OCI-LY7 (cell line): ENCODE results near the gene GMNN. TPM values are rescaled to one million over a fixed set of nuclear protein-coding genes. Genes with fewer than 3 reads are reported as not detected.

Experiments
- BruUV-seq: library from RNA; stranded (reverse); fragments of 400-500 nt; replicated peaks from 2 replicates; lab custom pipeline; 2021; lab: Mats Ljungman, UMichigan
- CTCF ChIA-PET: fragments of 300-600 bp; sonication (Branson Sonifier 250); formaldehyde crosslinking; loops from one replicate; lab custom pipeline; 2022; ENCODE audit warnings: antibody characterized with exemption; ENCODE audit not compliant: unreplicated experiment; lab: Charles Lee
- POLR2A ChIA-PET: fragments of 300-600 bp; sonication (Branson Sonifier 250); formaldehyde crosslinking; loops from one replicate; lab custom pipeline; 2022; ENCODE audit warnings: antibody characterized with exemption; lab: Charles Lee
- DNase-seq: peaks from one replicate; pipeline ENCODE4 v3.0.0-alpha.2; 2015; ENCODE audit warnings: low spot score
- H2AFZ ChIP-seq: fragments of 200-600 bp; sonication (generic), shearing (Covaris generic); 2 replicates; pipeline ENCODE4 v1.6.1; 2014; ENCODE audit warnings: mild to moderate bottlenecking, antibody characterized with exemption, low read length, moderate library complexity
- H3K27ac ChIP-seq: fragments of 200-600 bp; sonication (generic); 2 replicates; pipeline ENCODE4 v1.5.1; 2014; ENCODE audit warnings: mixed run types, low read depth, mild to moderate bottlenecking, moderate library complexity, low read length, inconsistent platforms; ENCODE audit not compliant: poor library complexity, severe bottlenecking
- H3K36me3 ChIP-seq: fragments of 200-600 bp; sonication (generic); 2 replicates; pipeline ENCODE4 v1.6.1; 2014; ENCODE audit warnings: mild to moderate bottlenecking, antibody characterized with exemption, low read length, moderate library complexity, mixed read lengths; ENCODE audit not compliant: insufficient read depth
- H3K4me1 ChIP-seq: fragments of 200-600 bp; sonication (generic); 2 replicates; pipeline ENCODE4 v1.5.1; 2014; ENCODE audit warnings: mild to moderate bottlenecking, low read length; ENCODE audit not compliant: insufficient read depth, poor library complexity, severe bottlenecking
- H3K4me2 ChIP-seq: fragments of 200-600 bp; sonication (generic); 2 replicates; pipeline ENCODE4 v1.6.1; 2014; ENCODE audit warnings: mild to moderate bottlenecking, low read length
- H3K4me3 ChIP-seq: fragments of 200-600 bp; sonication (generic); 2 replicates; pipeline ENCODE4 v1.5.1; 2014; ENCODE audit warnings: mild to moderate bottlenecking, low read depth, low read length; ENCODE audit not compliant: poor library complexity, severe bottlenecking
- H3K79me2 ChIP-seq: fragments of 200-600 bp; sonication (generic); 2 replicates; pipeline ENCODE4 v1.6.1; 2016; ENCODE audit warnings: low read depth, mild to moderate bottlenecking, low read length, moderate library complexity, mixed read lengths; ENCODE audit not compliant: insufficient read depth
- H3K9me2 ChIP-seq: fragments of 200-600 bp; sonication (generic); 2 replicates; pipeline ENCODE4 v1.6.1; 2016; ENCODE audit warnings: mild to moderate bottlenecking, low read length, mixed read lengths; ENCODE audit not compliant: insufficient read depth
- H3K9me3 ChIP-seq: fragments of 200-600 bp; sonication (generic); 2 replicates; pipeline ENCODE4 v1.6.1; 2014; ENCODE audit warnings: mild to moderate bottlenecking, mixed run types, low read length, mixed read lengths
- H4K20me1 ChIP-seq: fragments of 200-600 bp; sonication (generic); 2 replicates; pipeline ENCODE4 v1.6.1; 2014; ENCODE audit warnings: mild to moderate bottlenecking, antibody characterized with exemption, low read length, moderate library complexity, mixed read lengths; ENCODE audit not compliant: insufficient read depth
- EZH2phosphoT487 ChIP-seq: fragments of 200-600 bp; sonication (generic); IDR thresholded peaks from 2 replicates; pipeline ENCODE4 v1.6.1; 2018; ENCODE audit warnings: low read depth, borderline replicate concordance, mild to moderate bottlenecking, mixed run types, antibody characterized with exemption, low read length, moderate library complexity, mixed read lengths
- intact Hi-C: fragments of 100-400 bp; cut with micrococcal nuclease; formaldehyde crosslinking; loops from one replicate; pipeline ENCODE4 v1.10.0; 2022; ENCODE audit not compliant: unreplicated experiment
- total RNA-seq, 2 experiments: library from RNA; depleted of rRNA in 1 of 2; stranded (reverse); fragments of >200 nt in 1 of 2; shearing (Covaris generic) in 1 of 2; gene quantifications; 2 replicates each; pipeline ENCODE4 v1.2.3, GENCODE V29; 2014 to 2022
- TF ChIP-seq, protein P1 (sequence below): fragments of 200-600 bp; sonication (generic); conservative IDR thresholded peaks from 2 replicates; pipeline ENCODE4 v1.5.1; 2014; ENCODE audit warnings: mild to moderate bottlenecking, antibody characterized with exemption, low read length, moderate library complexity, mixed read lengths

Gene GMNN
- total RNA-seq, 2 experiments from 2014 or later = 101 to 120 TPM

DNA sequence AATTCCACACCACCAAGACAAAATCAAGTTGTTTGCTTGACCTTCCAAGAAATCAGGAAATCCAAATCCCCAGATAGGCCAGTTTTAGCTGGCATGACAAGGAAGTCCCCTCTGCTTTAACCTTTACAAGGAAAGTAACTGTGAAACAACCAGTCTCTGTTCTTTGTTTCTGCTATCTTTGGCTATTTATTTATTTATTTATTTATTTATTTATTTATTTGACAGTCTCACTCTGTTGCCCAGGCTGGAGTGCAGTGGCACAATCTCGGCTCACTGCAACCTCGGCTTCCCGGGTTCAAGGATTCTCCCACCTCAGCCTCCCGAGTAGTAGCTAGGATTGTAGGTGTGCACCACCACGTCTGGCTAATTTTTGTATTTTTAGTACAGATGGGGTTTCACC lies 14.5 kb upstream of the GMNN start:
- H3K79me2 ChIP-seq = no peaks in the 10 kb centered on the region
- intact Hi-C loops = no loop called here
- H2AFZ ChIP-seq = no peak overlapping the region
- H3K4me1 ChIP-seq = peaks cover 8% of the 10 kb centered on the region
- H3K4me2 ChIP-seq = no peak overlapping the region
- no peak overlapping the region for H3K27ac ChIP-seq
- DNase-seq = no peak
- H3K4me3 ChIP-seq = no peak overlapping the region
- ChIA-PET CTCF (no interaction called here), POLR2A (interaction anchor here (1.2 kb wide), 1 partner anchor 12 kb away, joined by 3 read pairs; no protein-coding TSS in a partner anchor)
- peaks cover 3% of the 10 kb centered on the region; the same call in 1 of the 2 replicates for H3K9me3 ChIP-seq
- no peaks in the 10 kb centered on the region for H3K9me2 ChIP-seq
- no peaks in the 10 kb centered on the region for H4K20me1 ChIP-seq
- no peaks in the 10 kb centered on the region for H3K36me3 ChIP-seq
- TF ChIP-seq, protein P1, sequence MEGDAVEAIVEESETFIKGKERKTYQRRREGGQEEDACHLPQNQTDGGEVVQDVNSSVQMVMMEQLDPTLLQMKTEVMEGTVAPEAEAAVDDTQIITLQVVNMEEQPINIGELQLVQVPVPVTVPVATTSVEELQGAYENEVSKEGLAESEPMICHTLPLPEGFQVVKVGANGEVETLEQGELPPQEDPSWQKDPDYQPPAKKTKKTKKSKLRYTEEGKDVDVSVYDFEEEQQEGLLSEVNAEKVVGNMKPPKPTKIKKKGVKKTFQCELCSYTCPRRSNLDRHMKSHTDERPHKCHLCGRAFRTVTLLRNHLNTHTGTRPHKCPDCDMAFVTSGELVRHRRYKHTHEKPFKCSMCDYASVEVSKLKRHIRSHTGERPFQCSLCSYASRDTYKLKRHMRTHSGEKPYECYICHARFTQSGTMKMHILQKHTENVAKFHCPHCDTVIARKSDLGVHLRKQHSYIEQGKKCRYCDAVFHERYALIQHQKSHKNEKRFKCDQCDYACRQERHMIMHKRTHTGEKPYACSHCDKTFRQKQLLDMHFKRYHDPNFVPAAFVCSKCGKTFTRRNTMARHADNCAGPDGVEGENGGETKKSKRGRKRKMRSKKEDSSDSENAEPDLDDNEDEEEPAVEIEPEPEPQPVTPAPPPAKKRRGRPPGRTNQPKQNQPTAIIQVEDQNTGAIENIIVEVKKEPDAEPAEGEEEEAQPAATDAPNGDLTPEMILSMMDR = no peak
- no peak for TF ChIP-seq EZH2phosphoT487
- no TSS peak for BruUV-seq

DNA sequence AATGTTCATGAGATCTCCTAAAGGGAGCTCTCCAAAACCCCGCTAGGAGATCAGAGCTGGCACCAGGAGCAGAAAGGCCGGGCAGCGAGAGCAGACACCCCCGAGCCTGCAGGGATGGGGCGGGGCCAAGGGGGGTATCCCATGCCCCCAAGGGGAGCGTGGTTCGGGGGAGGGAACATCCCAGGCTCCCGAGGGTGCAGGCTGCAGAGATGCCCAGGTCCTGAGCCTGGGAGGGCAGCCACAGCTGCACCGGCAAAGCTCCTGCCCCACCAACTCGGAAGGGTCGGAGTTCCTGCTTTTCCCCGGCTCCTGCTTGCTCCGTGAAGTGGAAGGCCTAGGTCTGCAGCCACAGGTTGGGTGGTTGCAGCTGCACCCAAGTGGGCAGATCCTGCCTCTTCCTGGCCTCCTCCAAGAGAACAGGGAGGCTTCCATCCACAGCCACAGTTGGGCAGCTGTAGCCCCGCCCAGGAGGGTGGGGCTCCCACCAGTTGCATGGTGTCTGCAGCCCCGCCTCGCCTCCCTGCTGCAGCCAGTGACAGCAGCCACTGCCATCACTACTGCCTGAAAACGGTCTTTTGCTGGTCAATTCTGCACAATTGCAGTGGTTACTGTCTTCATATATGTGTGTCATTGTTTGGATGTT lies 13.4 kb upstream of the GMNN start:
- no TSS peak for BruUV-seq
- no peaks in the 10 kb centered on the region for H3K36me3 ChIP-seq
- no peak overlapping the region for H3K27ac ChIP-seq
- no peaks in the 10 kb centered on the region for H3K79me2 ChIP-seq
- no peak overlapping the region for H3K4me2 ChIP-seq
- no peak for TF ChIP-seq EZH2phosphoT487
- TF ChIP-seq, protein P1 = no peak
- ChIA-PET CTCF (interaction anchor here (0.6 kb wide), 1 partner anchor 241 kb away, joined by 3 read pairs; no protein-coding TSS in a partner anchor), POLR2A (interaction anchor here (0.6 to 1.2 kb wide), 2 partner anchors 13 to 191 kb away, joined by 3 read pairs; no protein-coding TSS in a partner anchor)
- intact Hi-C loops = no loop called here
- H3K4me1 ChIP-seq = peaks cover 8% of the 10 kb centered on the region
- peak overlapping the region; percentile 45; the same call in 1 of the 2 replicates for H2AFZ ChIP-seq
- H3K9me2 ChIP-seq = no peaks in the 10 kb centered on the region
- no peaks in the 10 kb centered on the region for H3K9me3 ChIP-seq
- DNase-seq = no peak
- H4K20me1 ChIP-seq = no peaks in the 10 kb centered on the region
- no peak overlapping the region for H3K4me3 ChIP-seq

DNA sequence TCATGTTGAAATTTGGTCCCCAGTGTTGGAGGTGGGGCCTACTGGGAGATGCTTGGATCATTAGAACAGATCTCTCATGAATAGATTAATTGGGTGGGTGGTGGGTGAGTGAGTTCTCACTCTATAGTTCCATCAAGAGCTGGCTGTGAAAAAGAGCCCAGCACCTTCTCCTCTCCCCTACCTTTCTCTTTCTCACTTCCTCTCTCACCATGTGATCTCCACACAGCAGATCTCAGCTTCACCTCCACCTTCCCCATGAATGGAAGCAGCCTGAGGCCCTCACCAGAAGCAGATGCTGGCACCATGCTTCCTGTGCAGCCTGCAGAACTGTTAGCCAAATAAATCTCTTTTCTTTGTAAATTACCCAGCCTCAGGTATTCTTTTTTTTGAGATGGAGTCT lies 12.9 kb upstream of the GMNN start:
- no peaks in the 10 kb centered on the region for H4K20me1 ChIP-seq
- no peaks in the 10 kb centered on the region for H3K9me3 ChIP-seq
- BruUV-seq = no TSS peak
- no peak overlapping the region for H3K27ac ChIP-seq
- H3K4me2 ChIP-seq = no peak overlapping the region
- intact Hi-C loops = no loop called here
- H3K36me3 ChIP-seq = no peaks in the 10 kb centered on the region
- ChIA-PET CTCF (interaction anchor here (0.6 kb wide), 1 partner anchor 242 kb away, joined by 3 read pairs; no protein-coding TSS in a partner anchor), POLR2A (no interaction called here)
- no peaks in the 10 kb centered on the region for H3K9me2 ChIP-seq
- no peak for DNase-seq
- H3K4me3 ChIP-seq = no peak overlapping the region
- TF ChIP-seq, protein P1 = no peak
- no peak for TF ChIP-seq EZH2phosphoT487
- peaks cover 10% of the 10 kb centered on the region for H3K4me1 ChIP-seq
- H3K79me2 ChIP-seq = no peaks in the 10 kb centered on the region
- H2AFZ ChIP-seq = peak overlapping the region; percentile 45; the same call in 1 of the 2 replicates
